Measurements from ENCODE around the gene FOXO1. TPM values are rescaled to one million over a fixed set of nuclear protein-coding genes. Genes with fewer than 3 reads are reported as not detected.

Gene FOXO1
- total RNA-seq, 4 donors from 2014 or later: 43.6 to 75.9 (median 52.0) TPM

GRCh38 chr13:40609972-40610726 lies 56.3 kb downstream of the FOXO1 start:
- no peak for DNase-seq (ENCODE audit: low spot score in 2 of 2)
- intact Hi-C loops (cut with DNase I; ENCODE audit: low total_unique reads): no loop called here
- WGBS, 2 donors: 60 to 64% methylated on average over 9 of the region's 9 CpGs
- TF ChIP-seq POLR2A (IDR thresholded peaks at IDR 0.05): no peak
- TF ChIP-seq, protein P1, sequence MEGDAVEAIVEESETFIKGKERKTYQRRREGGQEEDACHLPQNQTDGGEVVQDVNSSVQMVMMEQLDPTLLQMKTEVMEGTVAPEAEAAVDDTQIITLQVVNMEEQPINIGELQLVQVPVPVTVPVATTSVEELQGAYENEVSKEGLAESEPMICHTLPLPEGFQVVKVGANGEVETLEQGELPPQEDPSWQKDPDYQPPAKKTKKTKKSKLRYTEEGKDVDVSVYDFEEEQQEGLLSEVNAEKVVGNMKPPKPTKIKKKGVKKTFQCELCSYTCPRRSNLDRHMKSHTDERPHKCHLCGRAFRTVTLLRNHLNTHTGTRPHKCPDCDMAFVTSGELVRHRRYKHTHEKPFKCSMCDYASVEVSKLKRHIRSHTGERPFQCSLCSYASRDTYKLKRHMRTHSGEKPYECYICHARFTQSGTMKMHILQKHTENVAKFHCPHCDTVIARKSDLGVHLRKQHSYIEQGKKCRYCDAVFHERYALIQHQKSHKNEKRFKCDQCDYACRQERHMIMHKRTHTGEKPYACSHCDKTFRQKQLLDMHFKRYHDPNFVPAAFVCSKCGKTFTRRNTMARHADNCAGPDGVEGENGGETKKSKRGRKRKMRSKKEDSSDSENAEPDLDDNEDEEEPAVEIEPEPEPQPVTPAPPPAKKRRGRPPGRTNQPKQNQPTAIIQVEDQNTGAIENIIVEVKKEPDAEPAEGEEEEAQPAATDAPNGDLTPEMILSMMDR (IDR thresholded peaks at IDR 0.05): no peak
- no peak overlapping the region for H3K4me3 ChIP-seq (ENCODE audit: low read depth, poor library complexity, severe bottlenecking)

DNA sequence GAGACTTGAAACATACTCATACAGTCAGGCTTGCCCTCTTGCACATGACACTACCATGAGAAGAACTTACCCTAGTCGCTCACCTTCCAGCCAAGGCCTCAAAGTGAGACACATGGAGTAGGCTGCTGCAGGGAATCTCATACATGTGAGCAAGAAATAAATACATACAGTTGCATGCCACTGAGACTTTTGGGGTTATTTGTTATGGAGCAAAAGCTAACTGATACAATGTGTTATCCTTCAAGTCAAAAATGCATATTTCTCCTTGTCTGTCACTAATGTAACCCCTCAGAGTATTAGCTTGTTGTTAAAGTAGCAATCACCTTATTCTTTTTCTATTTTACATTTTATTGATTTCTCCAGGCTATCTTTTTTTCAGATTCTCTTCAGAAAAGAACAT lies 58.1 kb downstream of the FOXO1 start:
- intact Hi-C loops (cut with DNase I; ENCODE audit: low total_unique reads): no loop called here
- no peak for DNase-seq (ENCODE audit: low spot score in 2 of 2)
- WGBS, 2 donors: 95 to 100% methylated on average over 1 of the region's 1 CpG
- H3K4me3 ChIP-seq (ENCODE audit: low read depth, poor library complexity, severe bottlenecking): no peak overlapping the region
- no peak for TF ChIP-seq POLR2A (IDR thresholded peaks at IDR 0.05)
- TF ChIP-seq, protein P1 (IDR thresholded peaks at IDR 0.05): no peak

GRCh38 chr13:40605573-40605972 lies 60.9 kb downstream of the FOXO1 start:
- DNase-seq (ENCODE audit: low spot score in 2 of 2): no peak
- intact Hi-C loops (cut with DNase I; ENCODE audit: low total_unique reads): no loop called here
- WGBS, 2 donors: 85 to 86% methylated on average over 5 of the region's 5 CpGs
- TF ChIP-seq, protein P1 (IDR thresholded peaks at IDR 0.05): no peak
- TF ChIP-seq POLR2A (IDR thresholded peaks at IDR 0.05): no peak
- H3K4me3 ChIP-seq (ENCODE audit: low read depth, poor library complexity, severe bottlenecking): no peak overlapping the region

- no peak for TF ChIP-seq POLR2A (IDR thresholded peaks at IDR 0.05)
- TF ChIP-seq, protein P1 (IDR thresholded peaks at IDR 0.05): no peak
- intact Hi-C loops (cut with DNase I; ENCODE audit: low total_unique reads): no loop called here
- no peak for DNase-seq (ENCODE audit: low spot score in 2 of 2)
- H3K4me3 ChIP-seq (ENCODE audit: low read depth, poor library complexity, severe bottlenecking): no peak overlapping the region
These were observed 62.3 kb downstream of the FOXO1 start for GRCh38 chr13:40604135-40604534.

DNA sequence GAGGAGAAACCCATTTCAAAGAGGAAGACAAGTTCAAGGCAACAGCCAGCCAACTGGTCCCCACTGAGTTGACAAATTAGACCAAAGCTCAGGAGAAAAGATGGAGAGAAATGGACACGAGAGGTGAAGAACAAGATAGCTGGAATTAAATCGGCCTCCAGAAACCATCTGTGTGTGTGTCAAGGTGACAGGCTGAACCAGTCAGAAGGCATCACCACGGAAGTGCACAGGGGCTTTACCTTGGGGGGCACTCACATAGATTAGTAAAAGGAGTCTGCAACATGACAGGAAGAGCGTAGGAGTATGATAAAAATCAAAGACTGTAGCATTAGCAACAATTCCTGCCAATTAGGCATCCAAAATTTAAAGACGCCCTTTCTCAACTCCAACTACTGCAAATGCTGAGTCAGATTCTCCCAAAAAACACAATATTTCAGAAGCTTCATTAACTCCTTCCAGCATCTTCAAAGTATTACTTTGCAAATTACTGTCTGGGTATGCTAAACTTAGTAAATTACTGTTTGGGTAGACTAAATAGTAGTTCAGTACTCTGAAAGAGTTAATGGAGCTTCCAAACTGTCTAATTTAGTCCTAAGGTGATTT lies 66.2 kb downstream of the FOXO1 start:
- WGBS, 2 donors: 75 to 82% methylated on average over 5 of the region's 5 CpGs
- no peak for DNase-seq (ENCODE audit: low spot score in 2 of 2)
- intact Hi-C loops (cut with DNase I; ENCODE audit: low total_unique reads): no loop called here
- TF ChIP-seq, protein P1 (IDR thresholded peaks at IDR 0.05): no peak
- no peak for TF ChIP-seq POLR2A (IDR thresholded peaks at IDR 0.05)
- H3K4me3 ChIP-seq (ENCODE audit: low read depth, poor library complexity, severe bottlenecking): no peak overlapping the region

Measured in lower leg skin (tissue), 4 donors.